IMR-90 (cell line): Measurements from ENCODE around the gene CSTB. TPM values are rescaled to one million over a fixed set of nuclear protein-coding genes. Genes with fewer than 3 reads are reported as not detected.

ENCODE experiments used
- ATAC-seq: fragments of 200-7000 bp; cut with Tn5 transposase; 2 replicates; pipeline ENCODE4 v1.9.1; 2020; ENCODE audit warnings: low read depth, mild to moderate bottlenecking, moderate library complexity
- BruUV-seq: library from RNA; stranded (reverse); fragments of 400-500 nt; replicated peaks from 2 replicates; lab custom pipeline; 2021; lab: Mats Ljungman, UMichigan
- CTCF ChIA-PET: fragments of 300-600 bp; formaldehyde crosslinking; extraction: SDS; loops from one replicate; lab custom pipeline; 2021; ENCODE audit warnings: antibody characterized with exemption; lab: Yijun Ruan, JAX
- POLR2A ChIA-PET: fragments of 300-600 bp; sonication (Branson Sonifier 250); formaldehyde crosslinking; loops from one replicate; lab custom pipeline; 2022; ENCODE audit warnings: antibody characterized with exemption; ENCODE audit not compliant: unreplicated experiment; lab: Charles Lee
- DNase-seq: peaks from one replicate; pipeline ENCODE4 v3.0.0; 2013
- H2AFZ ChIP-seq: replicated peaks from 2 replicates; pipeline ENCODE3; 2013; ENCODE audit warnings: low read length, mild to moderate bottlenecking; ENCODE audit not compliant: poor library complexity
- H2AK5ac ChIP-seq: 2 replicates; pipeline ENCODE4 v1.6.1; 2013; ENCODE audit warnings: low read depth, low read length, inconsistent platforms
- H2AK9ac ChIP-seq: replicated peaks from 2 replicates; pipeline ENCODE3; 2013; ENCODE audit warnings: mild to moderate bottlenecking, low read depth, low read length, moderate library complexity; ENCODE audit not compliant: poor library complexity
- H2BK120ac ChIP-seq: 2 replicates; pipeline ENCODE4 v1.6.1; 2013; ENCODE audit warnings: low read depth, low read length, inconsistent platforms
- H2BK15ac ChIP-seq: 3 replicates; pipeline ENCODE4 v1.6.1; 2013; ENCODE audit warnings: low read depth, low read length, inconsistent platforms
- H2BK20ac ChIP-seq: 2 replicates; pipeline ENCODE4 v1.6.1; 2013; ENCODE audit warnings: low read depth, mild to moderate bottlenecking, inconsistent platforms, low read length, moderate library complexity
- H2BK5ac ChIP-seq: 2 replicates; pipeline ENCODE4 v1.6.1; 2013; ENCODE audit warnings: mild to moderate bottlenecking, low read depth, low read length, inconsistent platforms; ENCODE audit not compliant: poor library complexity, severe bottlenecking
- H3K14ac ChIP-seq: replicated peaks from 2 replicates; pipeline ENCODE4 v1.6.1; 2013; ENCODE audit warnings: low read depth, low read length, inconsistent platforms
- H3K18ac ChIP-seq: 2 replicates; pipeline ENCODE4 v1.6.1; 2013; ENCODE audit warnings: low read depth, low read length, control low read depth
- H3K23ac ChIP-seq: 2 replicates; pipeline ENCODE4 v1.6.1; 2013; ENCODE audit warnings: low read depth, low read length, inconsistent platforms
- H3K27ac ChIP-seq: 2 replicates; pipeline ENCODE4 v1.5.1; 2013; ENCODE audit warnings: mild to moderate bottlenecking, control low read depth, low read length; ENCODE audit not compliant: insufficient read depth
- H3K27me3 ChIP-seq: 2 replicates; pipeline ENCODE4 v1.6.1; 2013; ENCODE audit warnings: low read length; ENCODE audit not compliant: control insufficient read depth, insufficient read depth
- H3K36me3 ChIP-seq: 2 replicates; pipeline ENCODE4 v1.6.1; 2013; ENCODE audit warnings: low read length, mixed read lengths; ENCODE audit not compliant: control insufficient read depth, insufficient read depth
- H3K4ac ChIP-seq: 2 replicates; pipeline ENCODE4 v1.6.1; 2013; ENCODE audit warnings: low read depth, low read length, inconsistent platforms
- H3K4me1 ChIP-seq: 2 replicates; pipeline ENCODE4 v1.6.1; 2013; ENCODE audit warnings: low read length, mixed read lengths; ENCODE audit not compliant: control insufficient read depth, insufficient read depth
- H3K4me2 ChIP-seq: 2 replicates; pipeline ENCODE4 v1.6.1; 2013; ENCODE audit warnings: low read depth, mild to moderate bottlenecking, control low read depth, low read length, moderate library complexity
- H3K4me3 ChIP-seq: 2 replicates; pipeline ENCODE4 v1.5.1; 2013; ENCODE audit warnings: low read depth, mild to moderate bottlenecking, control low read depth, low read length, moderate library complexity; ENCODE audit not compliant: insufficient read depth
- H3K56ac ChIP-seq: 2 replicates; pipeline ENCODE4 v1.6.1; 2013; ENCODE audit warnings: low read length, inconsistent platforms; ENCODE audit not compliant: insufficient read depth; ENCODE audit errors: extremely low read depth
- H3K79me1 ChIP-seq, 2 experiments: 2 replicates each; pipeline ENCODE4 v1.6.1; 2013; ENCODE audit warnings: low read length in 2 of 2, inconsistent platforms in 1 of 2, low read depth in 1 of 2
- H3K9ac ChIP-seq: 2 replicates; pipeline ENCODE4 v1.6.1; 2013; ENCODE audit warnings: low read depth, low read length, control low read depth
- H3K9me1 ChIP-seq: 2 replicates; pipeline ENCODE4 v1.6.1; 2013; ENCODE audit warnings: low read length, inconsistent platforms; ENCODE audit not compliant: insufficient read depth
- H3K9me3 ChIP-seq: 2 replicates; pipeline ENCODE4 v1.6.1; 2013; ENCODE audit warnings: low read length; ENCODE audit not compliant: control insufficient read depth, insufficient read depth
- H4K20me1 ChIP-seq: 2 replicates; pipeline ENCODE4 v1.6.1; 2013; ENCODE audit warnings: low read length, inconsistent platforms; ENCODE audit not compliant: insufficient read depth
- H4K5ac ChIP-seq: 2 replicates; pipeline ENCODE4 v1.6.1; 2013; ENCODE audit warnings: mild to moderate bottlenecking, low read depth, low read length, control low read depth
- H4K8ac ChIP-seq, 2 experiments: 2 replicates each; pipeline ENCODE4 v1.6.1; 2013; ENCODE audit warnings: low read depth in 2 of 2, low read length in 2 of 2, control low read depth in 1 of 2, inconsistent platforms in 1 of 2
- H4K91ac ChIP-seq: 2 replicates; pipeline ENCODE4 v1.6.1; 2013; ENCODE audit warnings: low read depth, low read length, inconsistent platforms; ENCODE audit not compliant: insufficient read depth
- BHLHE40 ChIP-seq: fragments of 150-350 bp; IDR thresholded peaks from 2 replicates; pipeline ENCODE4 v1.6.1; 2016; ENCODE audit warnings: mild to moderate bottlenecking, low read depth, low read length
- CEBPB ChIP-seq: IDR thresholded peaks from 2 replicates; pipeline ENCODE4 v1.6.1; 2012; ENCODE audit warnings: low read depth, low read length, improper control_type of control experiment
- CHD1 ChIP-seq: IDR thresholded peaks from 2 replicates; pipeline ENCODE4 v1.6.1; 2012; ENCODE audit warnings: low read depth, low read length, improper control_type of control experiment
- CTCF ChIP-seq: conservative IDR thresholded peaks from 2 replicates; pipeline ENCODE4 v1.5.1; 2012; ENCODE audit warnings: mild to moderate bottlenecking, low read depth, low read length, improper control_type of control experiment
- ELK1 ChIP-seq: fragments of 150-350 bp; IDR thresholded peaks from 2 replicates; pipeline ENCODE4 v1.6.1; 2016; ENCODE audit warnings: low read depth, mild to moderate bottlenecking, low read length, moderate library complexity, borderline replicate concordance
- MAFK ChIP-seq: IDR thresholded peaks from 2 replicates; pipeline ENCODE4 v1.6.1; 2012; ENCODE audit warnings: low read depth, low read length, improper control_type of control experiment
- MAZ ChIP-seq: IDR thresholded peaks from 2 replicates; pipeline ENCODE4 v1.6.1; 2012; ENCODE audit warnings: low read depth, mild to moderate bottlenecking, low read length, improper control_type of control experiment, moderate library complexity, borderline replicate concordance
- MXI1 ChIP-seq: IDR thresholded peaks from 2 replicates; pipeline ENCODE4 v1.6.1; 2012; ENCODE audit warnings: low read depth, mild to moderate bottlenecking, low read length, moderate library complexity, borderline replicate concordance
- NFE2L2 ChIP-seq: fragments of 150-350 bp; IDR thresholded peaks from 2 replicates; pipeline ENCODE4 v1.6.1; 2016; ENCODE audit warnings: low read depth, mild to moderate bottlenecking, low read length
- POLR2A ChIP-seq: IDR thresholded peaks from 2 replicates; pipeline ENCODE4 v1.6.1; 2012; ENCODE audit warnings: mild to moderate bottlenecking, low read depth, low read length
- RAD21 ChIP-seq: IDR thresholded peaks from 2 replicates; pipeline ENCODE4 v1.6.1; 2012; ENCODE audit warnings: low read length, improper control_type of control experiment
- RCOR1 ChIP-seq: IDR thresholded peaks from 2 replicates; pipeline ENCODE4 v1.6.1; 2012; ENCODE audit warnings: mild to moderate bottlenecking, low read length, improper control_type of control experiment; ENCODE audit not compliant: insufficient replicate concordance
- RFX5 ChIP-seq: IDR thresholded peaks from 2 replicates; pipeline ENCODE4 v1.8.0; 2012; ENCODE audit warnings: low read depth, mild to moderate bottlenecking, low read length, moderate library complexity
- SMC3 ChIP-seq: fragments of 150-350 bp; IDR thresholded peaks from 2 replicates; pipeline ENCODE4 v1.6.1; 2016; ENCODE audit warnings: low read depth, mild to moderate bottlenecking, antibody characterized with exemption, low read length, moderate library complexity
- USF2 ChIP-seq: fragments of 150-350 bp; IDR thresholded peaks from 2 replicates; pipeline ENCODE4 v1.6.1; 2017; ENCODE audit warnings: mild to moderate bottlenecking, antibody characterized with exemption, low read length, low read depth
- WGBS, 2 experiments: methylation state at CpG; one replicate each; pipeline versions ENCODE4 v1.1.5 to v1.1.7; 2013; ENCODE audit warnings: missing lambda C conversion rate in 2 of 2; ENCODE audit not compliant: insufficient read length in 1 of 2; ENCODE audit errors: extremely low coverage in 2 of 2; 5-methylcytosine and 5-hydroxymethylcytosine counted together
- dilution Hi-C: fragments of 300-500 bp; cut with HindIII; formaldehyde crosslinking; loops from one replicate; pipeline ENCODE4 v1.14.3; 2018; ENCODE audit warnings: low sequenced_read_pairs; ENCODE audit not compliant: unreplicated experiment
- in situ Hi-C: fragments of 300-500 bp; cut with MboI; formaldehyde crosslinking; loops from 3 replicates; pipeline ENCODE4 v1.14.3; 2019; ENCODE audit warnings: low sequenced_read_pairs, inconsistent platforms, mixed read lengths
- intact Hi-C: fragments of 100-400 bp; cut with micrococcal nuclease; formaldehyde crosslinking; loops from 2 replicates; pipeline ENCODE4 v1.10.0; 2022
- polyA plus RNA-seq, 3 experiments: library from polyadenylated mRNA; depleted of rRNA; stranded (reverse); fragments of >200 nt; gene quantifications; 2 replicates each; pipeline ENCODE4 v1.2.3, GENCODE V29; 2012; ENCODE audit warnings: low replicate concordance in 1 of 3
- total RNA-seq: library from RNA; depleted of rRNA; stranded (reverse); fragments of >200 nt; gene quantifications from 2 replicates; pipeline ENCODE4 v1.2.3, GENCODE V29; 2012

Gene CSTB
- total and polyA plus RNA-seq, 2 of the 4 experiments (the other 2 are of a cell fraction), result 6.1 to 71.7 TPM

- Histone ChIP-seq H3K23ac (no peak overlapping the region), H3K27me3 (no peaks in the 10 kb centered on the region; the same call in 1 of the 2 replicates), H3K36me3 (no peaks in the 10 kb centered on the region), H3K9ac (no peak overlapping the region), H3K18ac (no peak overlapping the region), H4K8ac (no peak overlapping the region), H3K4me2 (no peak overlapping the region), H2AK5ac (no peak overlapping the region), H3K9me3 (no peaks in the 10 kb centered on the region), H2BK20ac (no peak overlapping the region), H2BK120ac (no peak overlapping the region), H3K27ac (no peak overlapping the region), H3K79me1 (no peaks in the 10 kb centered on the region), H3K56ac (no peak overlapping the region), H3K9me1 (no peaks in the 10 kb centered on the region), H2AFZ (peak overlapping the region; percentile 61), H2BK15ac (no peak overlapping the region), H2BK5ac (no peak overlapping the region), H4K91ac (no peak overlapping the region), H4K20me1 (peaks cover 7% of the 10 kb centered on the region), H2AK9ac (peak overlapping the region; percentile 77), H3K4me1 (peaks cover 2% of the 10 kb centered on the region; the same call in 1 of the 2 replicates), H3K14ac (no peak overlapping the region), H3K4ac (no peak overlapping the region), H4K5ac (no peak overlapping the region), H3K4me3 (no peak overlapping the region)
- POLR2A ChIA-PET, result no interaction called here
- CTCF ChIA-PET, result interaction anchor here (0.6 to 1.5 kb wide), 2 partner anchors 164 to 188 kb away, joined by 3 to 4 read pairs; no protein-coding TSS in a partner anchor
- no TSS peak for BruUV-seq
- dilution Hi-C loops, result no loop called here
- intact Hi-C loops, result no loop called here
- in situ Hi-C loops, result no loop called here
- DNase-seq, result no peak
- no peak for ATAC-seq
- 76% methylated on average over 18 of the region's 24 CpGs; no CpG with 5 or more reads in 1 of the 2 experiments for WGBS, 2 experiments
- TF ChIP-seq ELK1, result no peak
- TF ChIP-seq MXI1, result no peak
- no peak for TF ChIP-seq CHD1
- TF ChIP-seq BHLHE40, result no peak
- TF ChIP-seq POLR2A, result no peak
- no peak for TF ChIP-seq RAD21
- TF ChIP-seq CEBPB, result no peak
- no peak for TF ChIP-seq CTCF
- no peak for TF ChIP-seq USF2
- no peak for TF ChIP-seq MAZ
- TF ChIP-seq RFX5, result no peak
- TF ChIP-seq MAFK, result no peak
- no peak for TF ChIP-seq SMC3
- TF ChIP-seq NFE2L2, result no peak
- TF ChIP-seq RCOR1, result no peak
Observed at GRCh38 chr21:43811262-43812105, 35.4 kb upstream of the CSTB start.
